VCaP (cell line): ENCODE results near the gene CCT7.

Experiments
- H3K27ac ChIP-seq: fragments of 450-650 bp; 2 replicates; pipeline ENCODE4 v1.5.1; 2017
- CTCF ChIP-seq: fragments of 450-650 bp; conservative IDR thresholded peaks from 2 replicates; pipeline ENCODE4 v1.5.1; 2017; ENCODE audit warnings: mild to moderate bottlenecking, moderate library complexity

The CCT7 gene

GRCh38 chr2:73282924-73283544 lies 48.9 kb downstream of the CCT7 start:
- TF ChIP-seq CTCF: 0 out of 2 replicates have a peak, but pooled peaks have one; percentile 26
- peak overlapping the region; percentile 90 for H3K27ac ChIP-seq

GRCh38 chr2:73283545-73284295 lies 49.6 kb downstream of the CCT7 start:
- no peak for TF ChIP-seq CTCF
- peak overlapping the region; percentile 90 for H3K27ac ChIP-seq

- no peak; the same call in 1 of the 2 replicates for TF ChIP-seq CTCF
Measured at GRCh38 chr2:73284296-73285158, 50.4 kb downstream of the CCT7 start, which contains the start of gene FBXO41. FBXO41 (minus strand) TSS chr2:73284478; CDS start chr2:73269630, 14,848 bp downstream.

GRCh38 chr2:73285159-73285739 lies 51.1 kb downstream of the CCT7 start:
- no peak for TF ChIP-seq CTCF
- peak overlapping the region; percentile 90; the same call in 1 of the 2 replicates for H3K27ac ChIP-seq

More at GRCh38 chr2:73284296-73285158, 50.4 kb downstream of the CCT7 start, which contains the start of gene FBXO41:
- H3K27ac ChIP-seq: peak within 1 kb of the TSS; percentile 90

GRCh38 chr2:73286134-73286655 lies 52.1 kb downstream of the CCT7 start:
- no peak for TF ChIP-seq CTCF
- no peak overlapping the region for H3K27ac ChIP-seq

- no peak overlapping the region for H3K27ac ChIP-seq
- no peak for TF ChIP-seq CTCF
Measured at GRCh38 chr2:73289304-73289703, 55.2 kb downstream of the CCT7 start.
